ENCODE results near the gene KTI12.
"Not testable (repeated sequence)": the region's sequence is repeated elsewhere in the genome, so short reads cannot be mapped to it uniquely, and the experiment has no call there.

The KTI12 gene

GRCh38 chr1:52022133-52022532, 11.5 kb downstream of the KTI12 start:
- Histone ChIP-seq H3K9me3 (ENCODE audit: severe bottlenecking) (peaks cover 1% of the 10 kb centered on the region), H3K27ac (ENCODE audit: poor library complexity, severe bottlenecking) (no peak overlapping the region), H3K4me3 (ENCODE audit: severe bottlenecking) (no peak overlapping the region), H3K27me3 (ENCODE audit: insufficient read depth, poor library complexity, severe bottlenecking) (no peaks in the 10 kb centered on the region), H3K36me3 (ENCODE audit: low read depth) (peaks cover 44% of the 10 kb centered on the region), H3K4me1 (ENCODE audit: insufficient read depth, poor library complexity, severe bottlenecking) (no peaks in the 10 kb centered on the region)
- TF ChIP-seq, protein P1, sequence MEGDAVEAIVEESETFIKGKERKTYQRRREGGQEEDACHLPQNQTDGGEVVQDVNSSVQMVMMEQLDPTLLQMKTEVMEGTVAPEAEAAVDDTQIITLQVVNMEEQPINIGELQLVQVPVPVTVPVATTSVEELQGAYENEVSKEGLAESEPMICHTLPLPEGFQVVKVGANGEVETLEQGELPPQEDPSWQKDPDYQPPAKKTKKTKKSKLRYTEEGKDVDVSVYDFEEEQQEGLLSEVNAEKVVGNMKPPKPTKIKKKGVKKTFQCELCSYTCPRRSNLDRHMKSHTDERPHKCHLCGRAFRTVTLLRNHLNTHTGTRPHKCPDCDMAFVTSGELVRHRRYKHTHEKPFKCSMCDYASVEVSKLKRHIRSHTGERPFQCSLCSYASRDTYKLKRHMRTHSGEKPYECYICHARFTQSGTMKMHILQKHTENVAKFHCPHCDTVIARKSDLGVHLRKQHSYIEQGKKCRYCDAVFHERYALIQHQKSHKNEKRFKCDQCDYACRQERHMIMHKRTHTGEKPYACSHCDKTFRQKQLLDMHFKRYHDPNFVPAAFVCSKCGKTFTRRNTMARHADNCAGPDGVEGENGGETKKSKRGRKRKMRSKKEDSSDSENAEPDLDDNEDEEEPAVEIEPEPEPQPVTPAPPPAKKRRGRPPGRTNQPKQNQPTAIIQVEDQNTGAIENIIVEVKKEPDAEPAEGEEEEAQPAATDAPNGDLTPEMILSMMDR (IDR thresholded peaks at IDR 0.05; ENCODE audit: poor library complexity, severe bottlenecking) = no peak
- DNase-seq (ENCODE audit: low spot score) (no peak), ATAC-seq (ENCODE audit: low read depth) (no peak)

- no peak overlapping the region for H3K4me3 ChIP-seq (ENCODE audit: severe bottlenecking)
Measured at GRCh38 chr1:52008071-52008809, 25.4 kb downstream of the KTI12 start.

DNA sequence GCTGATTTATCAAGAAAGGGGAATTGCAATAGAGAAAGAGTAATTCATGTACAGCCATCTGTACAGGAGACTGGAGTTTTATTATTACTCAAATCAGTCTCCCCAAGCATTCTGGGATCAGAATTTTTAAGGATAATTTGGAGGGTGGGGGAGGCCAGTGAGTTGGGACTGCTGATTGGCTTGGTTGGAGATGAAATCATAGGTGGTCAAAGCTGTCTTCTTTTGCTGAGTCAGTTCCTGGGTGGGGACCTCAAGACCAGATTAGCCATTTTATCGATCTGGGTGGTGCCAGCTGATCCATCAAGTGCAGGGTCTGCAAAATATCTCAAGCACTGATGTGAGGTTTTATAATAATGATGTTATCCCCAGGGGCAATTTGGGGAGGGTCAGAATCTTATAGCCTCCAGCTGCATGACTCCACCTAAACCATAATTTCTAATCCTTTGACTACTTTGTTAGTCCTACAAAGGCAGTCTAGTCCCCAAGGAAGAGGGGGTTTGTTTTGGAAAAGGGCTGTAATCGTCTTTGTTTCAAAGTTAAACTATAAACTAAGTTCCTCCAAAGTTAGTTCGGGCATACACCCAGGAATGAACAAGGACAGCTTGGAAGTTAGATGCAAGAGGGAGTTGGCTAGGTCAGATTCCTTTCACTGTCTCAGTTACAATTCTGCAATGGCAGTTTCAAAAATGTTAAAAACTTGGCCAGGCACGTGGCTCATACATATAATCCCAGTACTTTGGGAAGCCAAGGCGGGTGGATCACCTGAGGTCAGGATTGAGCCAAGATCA, 26.2 kb downstream of the KTI12 start:
- ATAC-seq (ENCODE audit: low read depth) (no peak), DNase-seq (ENCODE audit: low spot score) (no peak)
- Histone ChIP-seq H3K27me3 (ENCODE audit: insufficient read depth, poor library complexity, severe bottlenecking) (no peaks in the 10 kb centered on the region), H3K4me3 (ENCODE audit: severe bottlenecking) (no peak overlapping the region), H3K36me3 (ENCODE audit: low read depth) (no peaks in the 10 kb centered on the region), H3K4me1 (ENCODE audit: insufficient read depth, poor library complexity, severe bottlenecking) (peaks cover 3% of the 10 kb centered on the region), H3K9me3 (ENCODE audit: severe bottlenecking) (no peaks in the 10 kb centered on the region), H3K27ac (ENCODE audit: poor library complexity, severe bottlenecking) (no peak overlapping the region)
- TF ChIP-seq, protein P1 (IDR thresholded peaks at IDR 0.05; ENCODE audit: poor library complexity, severe bottlenecking) = no peak

More at GRCh38 chr1:52008071-52008809, 25.4 kb downstream of the KTI12 start:
- no peaks in the 10 kb centered on the region for H3K9me3 ChIP-seq (ENCODE audit: severe bottlenecking)
- TF ChIP-seq, protein P1 (IDR thresholded peaks at IDR 0.05; ENCODE audit: poor library complexity, severe bottlenecking) = no peak
- H3K4me1 ChIP-seq (ENCODE audit: insufficient read depth, poor library complexity, severe bottlenecking) = peaks cover 3% of the 10 kb centered on the region
- ATAC-seq (ENCODE audit: low read depth) (no peak), DNase-seq (ENCODE audit: low spot score) (no peak)
- no peaks in the 10 kb centered on the region for H3K36me3 ChIP-seq (ENCODE audit: low read depth)
- no peaks in the 10 kb centered on the region for H3K27me3 ChIP-seq (ENCODE audit: insufficient read depth, poor library complexity, severe bottlenecking)
- H3K27ac ChIP-seq (ENCODE audit: poor library complexity, severe bottlenecking) = no peak overlapping the region

DNA sequence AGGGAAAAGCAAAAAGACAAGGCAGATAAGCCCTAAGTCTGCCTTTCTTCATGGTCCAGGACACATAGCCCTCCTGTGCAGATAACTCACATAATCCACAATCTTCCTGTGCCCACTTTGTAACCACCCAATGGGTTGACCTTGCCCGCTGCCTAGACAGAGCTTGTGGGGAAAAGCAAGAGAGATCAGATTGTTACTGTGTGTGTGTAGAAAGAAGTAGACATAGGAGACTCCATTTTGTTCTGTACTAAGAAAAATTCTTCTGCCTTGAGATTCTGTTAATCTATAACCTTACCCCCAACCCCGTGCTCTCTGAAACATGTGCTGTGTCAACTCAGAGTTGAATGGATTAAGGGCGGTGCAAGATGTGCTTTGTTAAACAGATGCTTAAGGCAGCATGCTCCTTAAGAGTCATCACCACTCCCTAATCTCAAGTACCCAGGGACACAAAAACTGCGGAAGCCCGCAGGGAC, 27.5 kb downstream of the KTI12 start:
- H3K36me3 ChIP-seq (ENCODE audit: low read depth); H3K27me3 ChIP-seq (ENCODE audit: insufficient read depth, poor library complexity, severe bottlenecking); ATAC-seq (ENCODE audit: low read depth); H3K27ac ChIP-seq (ENCODE audit: poor library complexity, severe bottlenecking); H3K4me1 ChIP-seq (ENCODE audit: insufficient read depth, poor library complexity, severe bottlenecking); H3K9me3 ChIP-seq (ENCODE audit: severe bottlenecking); DNase-seq (ENCODE audit: low spot score); H3K4me3 ChIP-seq (ENCODE audit: severe bottlenecking): not testable (repeated sequence)

DNA sequence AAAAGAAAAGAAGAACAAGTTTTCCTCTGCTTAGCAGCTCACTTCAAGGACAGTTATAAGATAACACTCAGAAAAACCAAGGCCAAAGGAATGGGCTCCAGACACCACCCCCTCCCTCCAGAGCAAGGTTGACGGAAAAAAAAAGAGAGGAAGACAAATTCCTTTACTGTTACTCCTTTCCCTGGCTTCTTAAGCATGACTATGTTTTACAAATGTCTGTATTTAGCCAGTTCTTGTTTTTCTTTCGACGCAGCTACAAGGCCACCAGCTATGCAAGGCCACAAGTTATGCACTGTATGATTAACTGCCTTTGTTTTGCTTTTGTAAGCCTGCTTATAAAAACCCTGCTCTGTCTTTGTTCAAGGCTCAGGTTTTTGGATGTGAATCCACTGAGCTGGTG, 28.1 kb downstream of the KTI12 start:
- not testable (repeated sequence) for ATAC-seq (ENCODE audit: low read depth)

More for the DNA sequence above, 28.1 kb downstream of the KTI12 start:
- not testable (repeated sequence) for H3K36me3 ChIP-seq (ENCODE audit: low read depth); H3K9me3 ChIP-seq (ENCODE audit: severe bottlenecking); H3K27ac ChIP-seq (ENCODE audit: poor library complexity, severe bottlenecking); DNase-seq (ENCODE audit: low spot score); H3K27me3 ChIP-seq (ENCODE audit: insufficient read depth, poor library complexity, severe bottlenecking); H3K4me3 ChIP-seq (ENCODE audit: severe bottlenecking); H3K4me1 ChIP-seq (ENCODE audit: insufficient read depth, poor library complexity, severe bottlenecking)
